Activated CD4-positive, CD25-positive, alpha-beta regulatory T cell treated with anti-CD3 and anti-CD28 coated beads, Interleukin-2, amount 50 U/mL, for 16 hours (primary cell): ENCODE measurements around the gene DACH2.

Source experiments
- DNase-seq: peaks from one replicate; pipeline ENCODE4 v3.0.0-alpha.2; 2020; ENCODE audit warnings: low read depth, low spot score

DACH2 gene

GRCh38 chrX:86322913-86323312 lies 174.7 kb downstream of the DACH2 start:
- no peak for DNase-seq

GRCh38 chrX:86329174-86329573 lies 180.9 kb downstream of the DACH2 start:
- no peak for DNase-seq

GRCh38 chrX:86348669-86349068 lies 200.4 kb downstream of the DACH2 start:
- no peak for DNase-seq

GRCh38 chrX:86349115-86349514 lies 200.9 kb downstream of the DACH2 start:
- no peak for DNase-seq

- no peak for DNase-seq
These were observed 221.8 kb downstream of the DACH2 start for GRCh38 chrX:86369847-86370630.

- DNase-seq: no peak
These were observed 222.7 kb downstream of the DACH2 start for GRCh38 chrX:86370927-86371326.

- no peak for DNase-seq
These were observed 231.0 kb downstream of the DACH2 start for GRCh38 chrX:86379209-86379608.

GRCh38 chrX:86383681-86384540 lies 235.7 kb downstream of the DACH2 start:
- DNase-seq: no peak

- DNase-seq: no peak
These were observed 259.1 kb downstream of the DACH2 start for GRCh38 chrX:86407371-86407770.

GRCh38 chrX:86421771-86422170 lies 273.5 kb downstream of the DACH2 start:
- DNase-seq: no peak

GRCh38 chrX:86436116-86436515 lies 287.9 kb downstream of the DACH2 start:
- DNase-seq: no peak

GRCh38 chrX:86455495-86455894 lies 307.2 kb downstream of the DACH2 start:
- no peak for DNase-seq

- no peak for DNase-seq
These were observed 312.5 kb downstream of the DACH2 start for GRCh38 chrX:86460760-86461159.

- DNase-seq: no peak
These were observed 356.0 kb downstream of the DACH2 start for GRCh38 chrX:86504297-86504696.

- no peak for DNase-seq
These were observed 359.1 kb downstream of the DACH2 start for GRCh38 chrX:86507331-86507730.

- no peak for DNase-seq
These were observed 431.5 kb downstream of the DACH2 start for GRCh38 chrX:86579777-86580176.

GRCh38 chrX:86604607-86605006 lies 456.4 kb downstream of the DACH2 start:
- no peak for DNase-seq

- no peak for DNase-seq
These were observed 548.7 kb downstream of the DACH2 start for GRCh38 chrX:86696951-86697350.

GRCh38 chrX:86711531-86712180 lies 563.4 kb downstream of the DACH2 start:
- DNase-seq: no peak

GRCh38 chrX:86714441-86714840 lies 566.2 kb downstream of the DACH2 start:
- no peak for DNase-seq

- no peak for DNase-seq
These were observed 576.0 kb downstream of the DACH2 start for GRCh38 chrX:86724277-86724676.

- no peak for DNase-seq
These were observed 598.8 kb downstream of the DACH2 start for GRCh38 chrX:86747091-86747490.
